PC-3 (cell line): ENCODE measurements around the gene IQSEC1.

Experiments
- CTCF ChIP-seq: fragments of 300-600 bp; sonication (generic); conservative IDR thresholded peaks from 2 replicates; pipeline ENCODE4 v1.5.1; 2017; ENCODE audit warnings: antibody characterized with exemption, low read depth, mild to moderate bottlenecking, low read length
- EZH2 ChIP-seq: fragments of 300-600 bp; sonication (generic); IDR thresholded peaks from one replicate; pipeline ENCODE4 v1.6.1; 2017; ENCODE audit warnings: antibody characterized with exemption, mild to moderate bottlenecking, low read length; ENCODE audit not compliant: unreplicated experiment
- EZH2phosphoT487 ChIP-seq: fragments of 300-600 bp; sonication (generic); IDR thresholded peaks from 2 replicates; pipeline ENCODE4 v1.6.1; 2018; ENCODE audit warnings: mild to moderate bottlenecking, antibody characterized with exemption, low read length, borderline replicate concordance

GRCh38 chr3:12948891-12949711, 124.1 kb downstream of the IQSEC1 start:
- TF ChIP-seq CTCF (no peak), EZH2 (no peak), EZH2phosphoT487 (no peak)
